Adrenal gland (tissue), 12 donors: Measurements from ENCODE around the gene RAPGEF2. TPM values are rescaled to one million over a fixed set of nuclear protein-coding genes. Genes with fewer than 3 reads are reported as not detected.

ENCODE experiments used
- DNase-seq, 7 donors: peaks; one replicate each; pipeline ENCODE4 v3.0.0-alpha.2; 2019 to 2020
- H3K27ac ChIP-seq, 5 donors: fragments of 200-600 bp; sonication (generic) in 4 of 5; 1 replicate in 3 of 5; 2 replicates in 2 of 5; pipeline versions ENCODE4 v1.5.1 to v1.8.0; 2016 to 2020; ENCODE audit warnings: mild to moderate bottlenecking in 1 of 5
- H3K27me3 ChIP-seq: fragments of 200-600 bp; 2 replicates; pipeline ENCODE4 v1.8.0; 2021
- H3K36me3 ChIP-seq, 2 donors: fragments of 200-600 bp; replicated peaks in 1 of 2; 1 replicate in 1 of 2; 2 replicates in 1 of 2; pipeline versions ENCODE4 v1.5.1 to v1.8.0; 2018 to 2022
- H3K4me1 ChIP-seq, 2 donors: fragments of 200-600 bp; replicated peaks in 1 of 2; 1 replicate in 1 of 2; 2 replicates in 1 of 2; pipeline versions ENCODE4 v1.5.1 to v1.8.0; 2018 to 2021
- H3K4me3 ChIP-seq, 4 donors: fragments of 200-600 bp; sonication (generic) in 3 of 4; one replicate each; pipeline ENCODE4 v1.5.1; 2016 to 2018
- H3K9me3 ChIP-seq, 3 donors: fragments of 200-600 bp; sonication (generic) in 1 of 3; replicated peaks in 1 of 3; 1 replicate in 2 of 3; 2 replicates in 1 of 3; pipeline versions ENCODE4 v1.5.1 to v1.8.0; 2016 to 2021
- CTCF ChIP-seq, 6 experiments: fragments of 450-650 bp in 4 of 6; fragments of 200-600 bp in 2 of 6; sonication (generic) in 1 of 6; IDR thresholded peaks; 1 replicate in 5 of 6; 2 replicates in 1 of 6; pipeline versions ENCODE4 v1.5.1 to v1.8.0; 2016 to 2021; ENCODE audit warnings: antibody characterized with exemption in 6 of 6, mild to moderate bottlenecking in 2 of 6, moderate library complexity in 1 of 6
- POLR2A ChIP-seq, 2 donors: fragments of 450-650 bp; IDR thresholded peaks; one replicate each; pipeline ENCODE4 v1.6.1; 2017; ENCODE audit warnings: antibody characterized with exemption in 2 of 2, mild to moderate bottlenecking in 2 of 2, moderate library complexity in 1 of 2
- WGBS, 4 donors: extraction: QIAGEN DNeasy Blood & Tissue Kit in 2 of 4; methylation state at CpG; one replicate each; pipeline versions ENCODE4 v1.1.5 to v1.1.7; 2013 to 2017; 5-methylcytosine and 5-hydroxymethylcytosine counted together
- intact Hi-C, 2 donors: fragments of 100-400 bp; cut with DNase I; formaldehyde crosslinking; loops; one replicate each; pipeline versions ENCODE4 v1.14.1 to v1.15.0; 2022 to 2023
- polyA plus RNA-seq, 3 donors: library from polyadenylated mRNA; stranded (reverse); fragments of 200-250 nt in 2 of 3; fragments of 350-450 nt in 1 of 3; fragmentation: Illumina TruSeq in 1 of 3; extraction: RNeasy Lipid Tissue Mini Kit (QIAGEN cat#74804) in 1 of 3; gene quantifications; one replicate each; pipeline ENCODE4 v1.2.3, GENCODE V29; 2013 to 2014
- total RNA-seq, 9 donors: library from RNA; depleted of rRNA in 4 of 9; stranded (reverse); fragments of >200 nt in 4 of 9; fragments of 120-200 nt in 1 of 9; fragmentation: NEBNext Ultra II Directional in 1 of 9; extraction: Animal tissue kit (Norgen Biotek cat#: 25700) in 1 of 9; gene quantifications; one replicate each; pipeline versions ENCODE4 v1.1.0 to v1.2.4, GENCODE V29; 2013 to 2023
- donor health status: healthy with polysubstance abuse.
- donor health status: Bipolar disorder and iron deficiency.
- donor health status: DM: yes; HTN: yes; CAD: no.
- donor health status: DM: no; HTN: no; CAD: no.
- donor health status: DM: no; HTN: no; CAD: no.
- donor health status: DM: yes; HTN: yes; CAD: no.

Gene RAPGEF2
- total and polyA plus RNA-seq, 12 donors = 5.2 to 53.9 (median 25.3) TPM

GRCh38 chr4:159328766-159329165 is 225.9 kb downstream of the RAPGEF2 start:
- Histone ChIP-seq H3K27me3 (no peaks in the 10 kb centered on the region), H3K9me3 (no peaks in the 10 kb centered on the region), H3K36me3 (peaks cover 0 to 7% of the 10 kb centered on the region in 2 donors), H3K4me3 (no peak overlapping the region), H3K27ac (no peak overlapping the region), H3K4me1 (no peaks in the 10 kb centered on the region)
- no peak for DNase-seq
- WGBS, 4 donors = 97 to 100% (median 98%) methylated on average over 2 of the region's 2 CpGs
- TF ChIP-seq CTCF (IDR thresholded peaks at IDR 0.05) (no peak), POLR2A (IDR thresholded peaks at IDR 0.05) (no peak)
- intact Hi-C loops = no loop called here

- H3K36me3 ChIP-seq = peaks cover 0 to 14% of the 10 kb centered on the region in 2 donors
- WGBS, 4 donors = 83 to 100% (median 92%) methylated on average over 1 of the region's 1 CpG
- no peaks in the 10 kb centered on the region for H3K27me3 ChIP-seq
- no peak for DNase-seq
- H3K4me1 ChIP-seq = no peaks in the 10 kb centered on the region
- intact Hi-C loops = no loop called here
- no peaks in the 10 kb centered on the region for H3K9me3 ChIP-seq
- TF ChIP-seq POLR2A (IDR thresholded peaks at IDR 0.05) (no peak), CTCF (IDR thresholded peaks at IDR 0.05) (no peak)
- H3K4me3 ChIP-seq = no peak overlapping the region
- no peak overlapping the region for H3K27ac ChIP-seq
Measured at GRCh38 chr4:159334461-159334860, 231.6 kb downstream of the RAPGEF2 start.

- Histone ChIP-seq H3K4me1 (no peaks in the 10 kb centered on the region), H3K9me3 (no peaks in the 10 kb centered on the region), H3K36me3 (peaks cover 0 to 11% of the 10 kb centered on the region in 2 donors), H3K4me3 (no peak overlapping the region), H3K27ac (no peak overlapping the region), H3K27me3 (no peaks in the 10 kb centered on the region)
- no peak for DNase-seq
- WGBS, 4 donors = 49 to 58% (median 52%) methylated on average over 2 of the region's 2 CpGs
- TF ChIP-seq CTCF (IDR thresholded peaks at IDR 0.05) (no peak), POLR2A (IDR thresholded peaks at IDR 0.05) (no peak)
- intact Hi-C loops = no loop called here
Measured at GRCh38 chr4:159337041-159337440, 234.2 kb downstream of the RAPGEF2 start.

GRCh38 chr4:159341522-159341921 is 238.6 kb downstream of the RAPGEF2 start:
- no peaks in the 10 kb centered on the region for H3K27me3 ChIP-seq
- intact Hi-C loops = no loop called here
- H3K36me3 ChIP-seq = peaks cover 0 to 31% of the 10 kb centered on the region in 2 donors
- no peak overlapping the region for H3K27ac ChIP-seq
- H3K4me3 ChIP-seq = no peak overlapping the region
- DNase-seq = no peak
- TF ChIP-seq CTCF (IDR thresholded peaks at IDR 0.05) (no peak), POLR2A (IDR thresholded peaks at IDR 0.05) (no peak)
- H3K9me3 ChIP-seq = no peaks in the 10 kb centered on the region
- no peaks in the 10 kb centered on the region for H3K4me1 ChIP-seq
- WGBS, 4 donors = 77 to 84% (median 79%) methylated on average over 2 of the region's 2 CpGs
